Sigmoid colon (tissue), 7 donors: ENCODE measurements around the gene APOL3. TPM values are rescaled to one million over a fixed set of nuclear protein-coding genes. Genes with fewer than 3 reads are reported as not detected.
"Not testable (repeated sequence)": the region's sequence is repeated elsewhere in the genome, so short reads cannot be mapped to it uniquely, and the experiment has no call there.

Source experiments
- DNase-seq: peaks from one replicate; pipeline ENCODE4 v3.0.0-alpha.2; 2019
- H3K27ac ChIP-seq, 4 donors: fragments of 200-600 bp; sonication (generic); one replicate each; pipeline ENCODE4 v1.5.1; 2016 to 2019; ENCODE audit warnings: mild to moderate bottlenecking in 1 of 4
- H3K27me3 ChIP-seq, 3 donors: fragments of 200-600 bp; sonication (generic); one replicate each; pipeline ENCODE4 v1.5.1; 2019; ENCODE audit warnings: mild to moderate bottlenecking in 1 of 3
- H3K36me3 ChIP-seq, 4 donors: fragments of 200-600 bp; sonication (generic); one replicate each; pipeline ENCODE4 v1.5.1; 2016 to 2019
- H3K4me1 ChIP-seq, 4 donors: fragments of 200-600 bp; sonication (generic); one replicate each; pipeline ENCODE4 v1.5.1; 2017 to 2019
- H3K4me3 ChIP-seq, 4 donors: fragments of 200-600 bp; sonication (generic); one replicate each; pipeline ENCODE4 v1.5.1; 2017 to 2019; ENCODE audit warnings: mild to moderate bottlenecking in 2 of 4, moderate library complexity in 1 of 4
- H3K9me3 ChIP-seq, 4 donors: fragments of 200-600 bp in 3 of 4; sonication (generic) in 3 of 4; one replicate each; pipeline versions ENCODE4 v1.5.1 to v1.6.1; 2013 to 2019
- CTCF ChIP-seq, 4 experiments: fragments of 450-650 bp in 3 of 4; fragments of 200-600 bp in 1 of 4; IDR thresholded peaks; one replicate each; pipeline ENCODE4 v1.5.1; 2016 to 2019; ENCODE audit warnings: antibody characterized with exemption in 4 of 4, mild to moderate bottlenecking in 3 of 4, moderate library complexity in 2 of 4
- EP300 ChIP-seq, 4 donors: sonication (generic); formaldehyde crosslinking; IDR thresholded peaks; one replicate each; pipeline ENCODE4 v1.6.1; 2017; ENCODE audit warnings: antibody characterized with exemption in 4 of 4
- POLR2A ChIP-seq, 2 donors: fragments of 450-650 bp; IDR thresholded peaks; one replicate each; pipeline ENCODE4 v1.6.1; 2016; ENCODE audit warnings: antibody characterized with exemption in 2 of 2, mild to moderate bottlenecking in 2 of 2, moderate library complexity in 2 of 2
- POLR2AphosphoS5 ChIP-seq, 4 donors: sonication (generic); formaldehyde crosslinking; IDR thresholded peaks; one replicate each; pipeline ENCODE4 v1.6.1; 2017; ENCODE audit warnings: antibody characterized with exemption in 4 of 4
- WGBS, 2 donors: extraction: QIAGEN DNeasy Blood & Tissue Kit; methylation state at CpG; one replicate each; pipeline ENCODE4 v1.1.7; 2013; 5-methylcytosine and 5-hydroxymethylcytosine counted together
- intact Hi-C: fragments of 100-400 bp; cut with DNase I; formaldehyde crosslinking; loops from one replicate; pipeline ENCODE4 v1.15.1; 2023
- polyA plus RNA-seq, 3 donors: library from polyadenylated mRNA; stranded (reverse); fragments of 200-250 nt; gene quantifications; one replicate each; pipeline ENCODE4 v1.2.3, GENCODE V29; 2013
- total RNA-seq, 4 donors: library from RNA; depleted of rRNA; stranded (reverse); fragments of >200 nt; gene quantifications; one replicate each; pipeline ENCODE4 v1.1.0, GENCODE V29; 2016
- donor health status: healthy with polysubstance abuse.
- donor health status: Bipolar disorder and iron deficiency.
- donor health status: healthy.

APOL3 gene
- total and polyA plus RNA-seq, 7 donors, result 7.4 to 48.9 (median 27.4) TPM

DNA sequence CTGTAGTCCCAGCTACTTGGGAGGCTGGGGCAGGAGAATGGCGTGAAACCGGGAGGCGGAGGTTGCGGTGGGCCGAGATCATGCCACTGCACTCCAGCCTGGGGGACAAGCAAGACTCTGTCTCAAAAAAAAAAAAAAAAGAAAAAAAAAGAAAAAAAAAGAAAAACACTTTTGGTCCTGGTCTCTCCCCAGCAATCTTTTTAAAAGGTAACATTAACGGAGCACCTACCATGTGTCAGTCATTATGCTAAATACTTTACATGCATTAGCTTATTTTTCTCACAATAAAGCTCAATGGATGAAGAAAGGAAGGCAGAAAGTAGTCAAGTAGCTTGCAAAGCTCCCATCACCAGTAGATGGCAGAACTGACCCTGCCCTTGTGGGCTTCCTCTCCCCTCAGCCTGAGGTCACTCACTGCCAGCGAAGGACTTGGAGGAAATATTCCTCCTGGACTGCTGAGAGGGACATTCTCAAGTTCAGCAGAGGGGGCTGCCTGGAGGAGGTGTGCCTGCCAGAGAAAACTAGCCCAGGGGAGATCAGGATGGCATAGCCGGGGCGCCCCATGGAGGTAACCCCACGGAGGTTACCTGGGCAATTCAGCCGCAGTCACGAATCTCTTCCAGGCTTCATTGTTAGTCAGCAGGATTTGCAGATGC is 15.5 kb downstream of the APOL3 start:
- intact Hi-C loops, result loop anchor here (1.0 to 5.0 kb wide), 3 partner anchors 35 to 342 kb away; no protein-coding TSS in a partner anchor
- Histone ChIP-seq H3K36me3 (peaks cover 0 to 40% (median 7%) of the 10 kb centered on the region in 4 donors), H3K4me1 (peaks cover 0 to 25% (median 12%) of the 10 kb centered on the region in 4 donors), H3K4me3 (no peak overlapping the region), H3K27me3 (no peaks in the 10 kb centered on the region), H3K27ac (peak overlapping the region; percentile 16 to 50 (median 20)), H3K9me3 (no peaks in the 10 kb centered on the region)
- peak; percentile 80 to 89 (median 82) for TF ChIP-seq CTCF (IDR thresholded peaks at IDR 0.05)
- TF ChIP-seq POLR2A (IDR thresholded peaks at IDR 0.05), result no peak
- peak; percentile 89 for DNase-seq
- 62 to 63% methylated on average over 12 of the region's 12 CpGs for WGBS, 2 donors

DNA sequence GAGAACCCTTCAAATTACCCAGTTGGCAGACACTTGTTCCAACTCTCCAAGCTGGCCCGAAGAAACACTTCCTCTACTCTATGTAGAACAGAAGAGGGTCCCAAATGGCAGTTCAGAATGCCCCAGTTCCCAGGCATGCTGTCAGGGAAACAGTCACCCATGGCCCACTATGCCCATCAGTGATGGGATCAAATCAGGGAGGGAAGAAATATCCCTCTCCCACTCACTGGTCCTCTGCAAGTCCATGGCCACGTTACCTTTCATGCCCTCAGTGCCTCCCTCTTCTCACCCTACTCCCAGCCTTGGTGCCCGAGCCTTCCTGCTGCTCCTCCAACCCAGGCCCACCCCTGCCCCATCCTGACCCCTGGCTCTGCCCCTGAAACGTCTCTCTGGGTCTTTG is 16.6 kb downstream of the APOL3 start:
- Histone ChIP-seq H3K27ac (no peak overlapping the region), H3K4me1 (peaks cover 0 to 25% (median 12%) of the 10 kb centered on the region in 4 donors), H3K4me3 (no peak overlapping the region), H3K27me3 (no peaks in the 10 kb centered on the region), H3K9me3 (no peaks in the 10 kb centered on the region), H3K36me3 (peaks cover 0 to 34% (median 7%) of the 10 kb centered on the region in 4 donors)
- intact Hi-C loops, result loop anchor here (1.0 kb wide), 1 partner anchor 36 kb away; no protein-coding TSS in a partner anchor
- DNase-seq, result peak; percentile 56
- TF ChIP-seq EP300 (IDR thresholded peaks at IDR 0.05), result no peak
- TF ChIP-seq CTCF (IDR thresholded peaks at IDR 0.05), result no peak
- no peak for TF ChIP-seq POLR2AphosphoS5 (IDR thresholded peaks at IDR 0.05)
- TF ChIP-seq POLR2A (IDR thresholded peaks at IDR 0.05), result no peak
- WGBS, 2 donors, result 71 to 78% methylated on average over 4 of the region's 4 CpGs

DNA sequence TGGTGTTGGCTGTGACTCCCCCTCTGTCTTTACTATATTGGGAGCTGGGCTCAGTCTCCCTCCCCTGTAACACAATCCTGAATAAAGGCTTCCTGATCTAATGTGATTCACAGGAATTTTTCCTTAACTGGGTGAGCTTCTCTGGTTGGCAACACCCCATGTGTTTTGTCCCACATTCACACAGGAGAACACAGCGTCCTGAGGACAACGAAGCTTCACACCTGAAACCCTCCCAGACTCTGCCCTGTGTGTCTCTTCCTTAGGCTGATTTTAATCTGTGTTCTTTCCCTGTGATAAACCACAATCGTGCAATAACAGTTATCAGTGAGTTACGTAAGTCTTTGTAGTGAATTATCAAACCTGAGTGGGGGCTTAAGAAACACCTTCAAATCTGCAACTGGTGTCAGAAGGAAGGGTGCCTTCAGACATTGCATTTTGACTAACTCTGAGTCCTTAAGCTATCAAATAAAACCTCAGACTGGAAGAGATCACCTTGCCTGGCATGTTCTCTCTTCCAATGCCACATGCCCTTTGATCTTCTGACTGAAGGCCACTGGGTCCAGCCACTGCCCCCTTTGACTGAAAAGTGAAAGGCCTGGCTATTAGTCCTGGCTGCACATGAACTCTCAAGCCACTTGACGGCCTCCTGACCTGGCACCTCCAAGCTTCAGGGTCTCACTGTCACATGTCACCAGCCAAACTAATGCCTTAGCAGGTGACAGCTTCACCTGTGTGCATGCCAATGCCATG is 17.3 kb downstream of the APOL3 start:
- DNase-seq, result peak; percentile 18
- no peak for TF ChIP-seq EP300 (IDR thresholded peaks at IDR 0.05)
- no peak for TF ChIP-seq POLR2AphosphoS5 (IDR thresholded peaks at IDR 0.05)
- no peak for TF ChIP-seq POLR2A (IDR thresholded peaks at IDR 0.05)
- TF ChIP-seq CTCF (IDR thresholded peaks at IDR 0.05), result no peak
- Histone ChIP-seq H3K27me3 (no peaks in the 10 kb centered on the region), H3K36me3 (peaks cover 0 to 27% (median 7%) of the 10 kb centered on the region in 4 donors), H3K4me1 (peaks cover 0 to 25% (median 12%) of the 10 kb centered on the region in 4 donors), H3K4me3 (no peak overlapping the region), H3K27ac (no peak overlapping the region), H3K9me3 (no peaks in the 10 kb centered on the region)
- intact Hi-C loops, result no loop called here
- WGBS, 2 donors, result 55 to 61% methylated on average over 5 of the region's 5 CpGs

DNA sequence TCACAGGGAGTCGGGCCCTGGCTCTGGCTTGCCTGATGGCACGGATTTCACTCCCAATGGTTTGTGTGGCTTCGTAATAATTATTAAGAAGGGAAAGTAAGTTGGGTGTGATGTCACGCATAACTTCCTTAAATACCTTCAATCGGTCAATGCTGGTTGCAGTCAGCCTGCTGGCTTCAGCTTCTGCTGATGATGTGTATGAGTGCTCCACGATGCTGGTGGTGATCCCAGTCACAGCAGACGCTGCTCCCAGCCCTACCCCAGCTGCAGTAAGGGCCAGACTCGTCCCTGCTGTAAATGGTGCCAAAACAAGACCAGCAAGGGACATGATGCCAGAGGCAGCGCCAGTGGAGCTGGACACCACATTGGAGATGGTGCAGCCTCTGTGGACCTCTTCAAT is 19.1 kb downstream of the APOL3 start:
- H3K27ac ChIP-seq, result no peak overlapping the region
- DNase-seq, result peak; percentile 51
- intact Hi-C loops, result no loop called here
- H3K4me3 ChIP-seq, result no peak overlapping the region
- peaks cover 0 to 15% (median 8%) of the 10 kb centered on the region in 4 donors for H3K4me1 ChIP-seq
- H3K36me3 ChIP-seq, result peaks cover 0 to 24% (median 7%) of the 10 kb centered on the region in 4 donors
- no peaks in the 10 kb centered on the region for H3K27me3 ChIP-seq
- TF ChIP-seq POLR2AphosphoS5 (IDR thresholded peaks at IDR 0.05) (no peak), EP300 (IDR thresholded peaks at IDR 0.05) (no peak), POLR2A (IDR thresholded peaks at IDR 0.05) (no peak), CTCF (IDR thresholded peaks at IDR 0.05) (no peak)
- H3K9me3 ChIP-seq, result no peaks in the 10 kb centered on the region
- 86 to 91% methylated on average over 9 of the region's 9 CpGs for WGBS, 2 donors

DNA sequence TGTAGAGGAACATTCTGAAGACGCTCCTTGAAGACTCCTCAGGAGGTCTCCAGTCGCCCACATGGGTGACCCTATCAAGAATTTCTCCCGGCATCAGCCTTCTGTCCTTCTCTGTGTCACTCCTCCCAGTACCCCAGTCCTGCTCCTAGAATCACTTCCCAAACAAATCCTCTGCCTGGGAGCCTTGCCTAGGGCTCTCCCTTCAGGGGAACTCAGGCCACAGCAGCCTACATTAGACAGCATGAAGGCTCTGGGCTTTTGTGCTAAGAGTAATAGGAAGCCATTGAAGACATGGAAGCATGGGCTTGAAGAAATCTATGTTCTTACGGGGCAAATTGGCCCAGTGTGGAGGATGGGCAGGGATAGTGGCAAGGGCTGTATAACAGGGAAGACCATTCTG is 21.8 kb downstream of the APOL3 start:
- H3K27me3 ChIP-seq, intact Hi-C loops, DNase-seq, H3K4me1 ChIP-seq, H3K9me3 ChIP-seq, H3K27ac ChIP-seq, H3K4me3 ChIP-seq: not testable (repeated sequence)
- 89 to 92% methylated on average over 1 of the region's 4 CpGs for WGBS, 2 donors
- peaks cover 0 to 24% (median 4%) of the 10 kb centered on the region in 4 donors for H3K36me3 ChIP-seq
